ENCODE results near the gene MAJIN. TPM values are rescaled to one million over a fixed set of nuclear protein-coding genes. Genes with fewer than 3 reads are reported as not detected.
"Not testable (repeated sequence)": the region's sequence is repeated elsewhere in the genome, so short reads cannot be mapped to it uniquely, and the experiment has no call there.

The MAJIN gene
- total RNA-seq, 5 donors from 2014 or later (not counting 1 experiment from before 2014, with no cell fraction given): 0.44 to 1.8 (median 0.82) TPM; not detected in 1

DNA sequence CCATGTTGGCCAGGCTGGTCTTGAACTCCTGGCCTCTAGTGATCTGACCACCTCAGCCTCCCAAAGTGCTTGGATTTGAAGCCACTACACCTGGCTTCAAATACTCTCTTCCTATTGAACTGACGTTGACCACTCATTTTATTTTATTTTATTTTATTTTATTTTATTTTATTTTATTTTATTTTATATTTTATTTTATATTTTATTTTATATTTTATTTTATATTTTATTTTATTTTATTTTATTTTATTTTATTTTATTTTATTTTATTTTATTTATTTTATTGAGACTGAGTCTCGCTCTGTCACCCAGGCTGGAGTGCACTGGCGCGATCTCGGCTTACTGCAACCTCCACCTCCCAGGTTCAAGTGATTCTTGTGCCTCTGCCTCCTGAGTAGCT lies 11.4 kb upstream of the MAJIN start:
- H3K4me3 Mint-ChIP-seq; H3K27ac Mint-ChIP-seq; H3K36me3 Mint-ChIP-seq; H3K4me1 ChIP-seq (ENCODE audit: control insufficient read depth in 1 of 2, extremely low read depth in 1 of 2, insufficient read depth in 2 of 2, low read length in 2 of 2); H3K4me1 Mint-ChIP-seq; H3K4me3 ChIP-seq (ENCODE audit: control insufficient read depth in 1 of 2, extremely low read depth in 1 of 2, low read length in 1 of 2); H3K36me3 ChIP-seq (ENCODE audit: control insufficient read depth in 2 of 2, extremely low read depth in 1 of 2, insufficient read depth in 1 of 2, low read length in 1 of 2); ATAC-seq (replicated peaks in 1 of 4); POLR2A ChIA-PET; H3K27ac ChIP-seq (ENCODE audit: low read length); DNase-seq; H3K9me3 ChIP-seq; H3K9me3 Mint-ChIP-seq; CTCF ChIA-PET: not testable (repeated sequence)
- no CpG with 5 or more reads among the region's 5 CpGs for WGBS (ENCODE audit: insufficient coverage)
- H3K27me3 ChIP-seq (replicated peaks in 1 of 2; ENCODE audit: control insufficient read depth in 2 of 2, extremely low read depth in 1 of 2, insufficient read depth in 2 of 2, low read length in 1 of 2): peaks cover 0 to 18% of the 10 kb centered on the region in 2 experiments
- H3K27me3 Mint-ChIP-seq: peaks cover 10 to 17% of the 10 kb centered on the region in 2 donors

- Histone ChIP-seq H3K36me3 (ENCODE audit: control insufficient read depth in 2 of 2, extremely low read depth in 1 of 2, insufficient read depth in 1 of 2, low read length in 1 of 2) (no peaks in the 10 kb centered on the region), H3K9me3 (no peaks in the 10 kb centered on the region), H3K27ac (ENCODE audit: low read length) (no peak overlapping the region), H3K4me1 (ENCODE audit: control insufficient read depth in 1 of 2, extremely low read depth in 1 of 2, insufficient read depth in 2 of 2, low read length in 2 of 2) (peaks cover 2 to 10% of the 10 kb centered on the region in 2 experiments), H3K4me3 (ENCODE audit: control insufficient read depth in 1 of 2, extremely low read depth in 1 of 2, low read length in 1 of 2) (no peak overlapping the region), H3K27me3 (replicated peaks in 1 of 2; ENCODE audit: control insufficient read depth in 2 of 2, extremely low read depth in 1 of 2, insufficient read depth in 2 of 2, low read length in 1 of 2) (peaks cover 0 to 12% of the 10 kb centered on the region in 2 experiments)
- ATAC-seq (replicated peaks in 1 of 4): no peak
- Mint-ChIP-seq H3K4me3 (no peak overlapping the region), H3K9me3 (no peaks in the 10 kb centered on the region), H3K36me3 (no peaks in the 10 kb centered on the region), H3K27ac (no peak overlapping the region), H3K4me1 (peaks cover 0 to 10% (median 5%) of the 10 kb centered on the region in 3 donors), H3K27me3 (peaks cover 5 to 7% of the 10 kb centered on the region in 2 donors)
- no CpG with 5 or more reads among the region's 2 CpGs for WGBS (ENCODE audit: insufficient coverage)
- DNase-seq: no peak
- CTCF ChIA-PET: no interaction called here
- POLR2A ChIA-PET: no interaction called here
Measured at GRCh38 chr11:64976651-64977050, 4.7 kb upstream of the MAJIN start.

DNA sequence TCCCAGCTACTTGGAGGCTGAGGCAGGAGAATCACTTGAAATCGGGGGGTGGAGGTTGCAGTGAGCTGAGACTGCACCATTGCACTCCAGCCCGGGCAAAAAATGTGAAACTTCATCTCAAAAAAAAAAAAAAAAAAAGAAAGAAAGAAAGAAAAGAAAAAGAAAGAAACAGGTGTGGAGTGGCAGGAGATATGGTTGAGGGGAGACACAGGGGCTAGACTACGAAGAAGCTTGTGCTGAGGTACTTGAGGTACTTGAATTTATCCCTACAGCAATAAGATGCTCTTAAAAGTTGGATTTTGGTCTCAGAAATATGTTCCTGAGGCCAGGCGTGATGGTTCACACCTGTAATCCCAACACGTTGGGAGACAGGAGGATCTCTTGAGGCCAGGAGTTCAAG lies 2.2 kb upstream of the MAJIN start:
- ATAC-seq (replicated peaks in 1 of 4) (no peak), DNase-seq (no peak)
- Histone ChIP-seq H3K9me3 (no peaks in the 10 kb centered on the region), H3K27me3 (replicated peaks in 1 of 2; ENCODE audit: control insufficient read depth in 2 of 2, extremely low read depth in 1 of 2, insufficient read depth in 2 of 2, low read length in 1 of 2) (peaks cover 0 to 14% of the 10 kb centered on the region in 2 experiments), H3K27ac (ENCODE audit: low read length) (no peak overlapping the region), H3K4me1 (ENCODE audit: control insufficient read depth in 1 of 2, extremely low read depth in 1 of 2, insufficient read depth in 2 of 2, low read length in 2 of 2) (peaks cover 4 to 19% of the 10 kb centered on the region in 2 experiments), H3K36me3 (ENCODE audit: control insufficient read depth in 2 of 2, extremely low read depth in 1 of 2, insufficient read depth in 1 of 2, low read length in 1 of 2) (no peaks in the 10 kb centered on the region), H3K4me3 (ENCODE audit: control insufficient read depth in 1 of 2, extremely low read depth in 1 of 2, low read length in 1 of 2) (no peak overlapping the region)
- Mint-ChIP-seq H3K4me1 (peaks cover 6 to 18% (median 16%) of the 10 kb centered on the region in 3 donors), H3K9me3 (no peaks in the 10 kb centered on the region), H3K27ac (no peak overlapping the region), H3K27me3 (peaks cover 4 to 5% of the 10 kb centered on the region in 2 donors), H3K4me3 (no peak overlapping the region), H3K36me3 (no peaks in the 10 kb centered on the region)
- POLR2A ChIA-PET: interaction anchor here in 1 of 2 donors (0.7 kb wide), 1 partner anchor 40 kb away, joined by 9 read pairs; no protein-coding TSS in a partner anchor
- CTCF ChIA-PET: no interaction called here
- WGBS (ENCODE audit: insufficient coverage): no CpG with 5 or more reads among the region's 5 CpGs

DNA sequence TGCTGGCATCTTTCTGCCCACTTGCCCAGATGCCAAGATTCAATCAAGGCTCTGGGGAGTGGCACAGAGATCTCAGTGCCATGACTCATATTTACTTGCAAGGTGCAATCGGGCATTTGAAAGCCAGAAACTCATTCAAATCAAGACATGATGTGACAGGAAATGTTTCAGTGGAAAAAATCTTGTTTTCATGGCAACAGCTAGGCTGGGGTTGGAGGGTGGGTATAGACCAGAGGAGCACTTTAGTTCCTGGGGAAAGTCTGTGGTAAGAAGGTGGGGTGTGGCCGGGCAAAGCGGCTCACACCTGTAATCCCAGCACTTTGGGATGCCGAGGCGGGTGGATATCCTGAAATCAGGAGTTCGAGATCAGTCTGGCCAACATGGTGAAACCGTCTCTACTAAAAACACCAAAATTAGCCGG lies 1.2 kb downstream of the MAJIN start:
- CTCF ChIA-PET: no interaction called here
- DNase-seq (peak in 2 of 35 experiments; percentile 5 to 18), ATAC-seq (replicated peaks in 1 of 4) (peak in 2 of 4 experiments; percentile 31 to 33)

GRCh38 chr11:64969209-64969608 lies 2.7 kb downstream of the MAJIN start:
- no peaks in the 10 kb centered on the region for H3K9me3 ChIP-seq
- Mint-ChIP-seq H3K9me3 (no peaks in the 10 kb centered on the region), H3K27ac (no peak overlapping the region), H3K27me3 (no peaks in the 10 kb centered on the region), H3K4me3 (no peak overlapping the region), H3K4me1 (peaks cover 6 to 16% (median 15%) of the 10 kb centered on the region in 3 donors), H3K36me3 (no peaks in the 10 kb centered on the region)
- no peaks in the 10 kb centered on the region for H3K36me3 ChIP-seq (ENCODE audit: control insufficient read depth in 2 of 2, extremely low read depth in 1 of 2, insufficient read depth in 1 of 2, low read length in 1 of 2)
- no peak overlapping the region for H3K27ac ChIP-seq (ENCODE audit: low read length)
- WGBS (ENCODE audit: insufficient coverage): 81% methylated on average over 5 of the region's 5 CpGs
- ATAC-seq (replicated peaks in 1 of 4) (no peak), DNase-seq (no peak)
- ChIA-PET CTCF (no interaction called here), POLR2A (no interaction called here)
- H3K4me3 ChIP-seq (ENCODE audit: control insufficient read depth in 1 of 2, extremely low read depth in 1 of 2, low read length in 1 of 2): no peak overlapping the region
- H3K4me1 ChIP-seq (ENCODE audit: control insufficient read depth in 1 of 2, extremely low read depth in 1 of 2, insufficient read depth in 2 of 2, low read length in 2 of 2): peaks cover 4 to 19% of the 10 kb centered on the region in 2 experiments
- peaks cover 0 to 9% of the 10 kb centered on the region in 2 experiments for H3K27me3 ChIP-seq (replicated peaks in 1 of 2; ENCODE audit: control insufficient read depth in 2 of 2, extremely low read depth in 1 of 2, insufficient read depth in 2 of 2, low read length in 1 of 2)

More for the DNA sequence above, 1.2 kb downstream of the MAJIN start:
- Mint-ChIP-seq H3K9me3 (no peaks in the 10 kb centered on the region), H3K27ac (peak overlapping the region; percentile 65 to 80), H3K4me3 (peak overlapping the region; percentile 65 to 70 (median 65)), H3K27me3 (no peaks in the 10 kb centered on the region), H3K36me3 (no peaks in the 10 kb centered on the region), H3K4me1 (peaks cover 6 to 18% (median 16%) of the 10 kb centered on the region in 3 donors)
- Histone ChIP-seq H3K36me3 (ENCODE audit: control insufficient read depth in 2 of 2, extremely low read depth in 1 of 2, insufficient read depth in 1 of 2, low read length in 1 of 2) (no peaks in the 10 kb centered on the region), H3K27ac (ENCODE audit: low read length) (no peak overlapping the region), H3K4me3 (ENCODE audit: control insufficient read depth in 1 of 2, extremely low read depth in 1 of 2, low read length in 1 of 2) (no peak overlapping the region), H3K9me3 (no peaks in the 10 kb centered on the region), H3K27me3 (replicated peaks in 1 of 2; ENCODE audit: control insufficient read depth in 2 of 2, extremely low read depth in 1 of 2, insufficient read depth in 2 of 2, low read length in 1 of 2) (peaks cover 0 to 9% of the 10 kb centered on the region in 2 experiments), H3K4me1 (ENCODE audit: control insufficient read depth in 1 of 2, extremely low read depth in 1 of 2, insufficient read depth in 2 of 2, low read length in 2 of 2) (peaks cover 4 to 19% of the 10 kb centered on the region in 2 experiments)
- 68% methylated on average over 5 of the region's 8 CpGs for WGBS (ENCODE audit: insufficient coverage)
- POLR2A ChIA-PET: no interaction called here

- Histone ChIP-seq H3K27me3 (replicated peaks in 1 of 2; ENCODE audit: control insufficient read depth in 2 of 2, extremely low read depth in 1 of 2, insufficient read depth in 2 of 2, low read length in 1 of 2) (peaks cover 0 to 12% of the 10 kb centered on the region in 2 experiments), H3K4me3 (ENCODE audit: control insufficient read depth in 1 of 2, extremely low read depth in 1 of 2, low read length in 1 of 2) (no peak overlapping the region), H3K4me1 (ENCODE audit: control insufficient read depth in 1 of 2, extremely low read depth in 1 of 2, insufficient read depth in 2 of 2, low read length in 2 of 2) (peaks cover 4 to 16% of the 10 kb centered on the region in 2 experiments), H3K36me3 (ENCODE audit: control insufficient read depth in 2 of 2, extremely low read depth in 1 of 2, insufficient read depth in 1 of 2, low read length in 1 of 2) (no peaks in the 10 kb centered on the region), H3K9me3 (no peaks in the 10 kb centered on the region), H3K27ac (ENCODE audit: low read length) (no peak overlapping the region)
- Mint-ChIP-seq H3K27ac (no peak overlapping the region), H3K9me3 (no peaks in the 10 kb centered on the region), H3K27me3 (no peaks in the 10 kb centered on the region), H3K4me3 (no peak overlapping the region), H3K36me3 (no peaks in the 10 kb centered on the region), H3K4me1 (peaks cover 6 to 16% (median 14%) of the 10 kb centered on the region in 3 donors)
- 54% methylated on average over 3 of the region's 3 CpGs for WGBS (ENCODE audit: insufficient coverage)
- CTCF ChIA-PET: no interaction called here
- no peak for ATAC-seq (replicated peaks in 1 of 4)
- no peak for DNase-seq
- POLR2A ChIA-PET: no interaction called here
Measured at GRCh38 chr11:64967375-64967774, 4.5 kb downstream of the MAJIN start.

Measured in T-cell (primary cell).